OCI-LY3 (cell line): ENCODE results near the gene INPP5E.

Experiments used
- H2AFZ ChIP-seq: fragments of 200-600, 300-600 bp; shearing (Covaris generic); 2 replicates; pipeline ENCODE4 v1.6.0; 2014; ENCODE audit warnings: antibody characterized with exemption, low read depth, low read length
- H3K27ac ChIP-seq: fragments of 200-600, 300-600 bp; sonication (generic); 2 replicates; pipeline ENCODE4 v1.5.1; 2014; ENCODE audit warnings: mild to moderate bottlenecking, low read length, moderate library complexity, mixed read lengths
- H3K27me3 ChIP-seq: fragments of 200-600, 300-600 bp; sonication (generic); 2 replicates; pipeline ENCODE4 v1.6.1; 2014; ENCODE audit warnings: low read depth, low read length, mixed read lengths
- H3K36me3 ChIP-seq: fragments of 200-600, 300-600 bp; sonication (generic); replicated peaks from 2 replicates; pipeline ENCODE3; 2014; ENCODE audit warnings: low read depth, low read length, mixed read lengths
- H3K4me1 ChIP-seq: fragments of 300-600, 200-600 bp; sonication (generic); 2 replicates; pipeline ENCODE4 v1.6.1; 2014; ENCODE audit warnings: low read length, mixed read lengths
- H3K4me2 ChIP-seq: fragments of 200-600, 300-600 bp; sonication (generic); 2 replicates; pipeline ENCODE4 v1.6.1; 2014; ENCODE audit warnings: low read length, mixed read lengths
- H3K4me3 ChIP-seq: fragments of 300-600, 200-600 bp; sonication (generic); 2 replicates; pipeline ENCODE4 v1.5.1; 2014; ENCODE audit warnings: antibody characterized with exemption, mild to moderate bottlenecking, low read length, moderate library complexity
- H3K79me2 ChIP-seq: fragments of 300-600, 200-600 bp; shearing (Covaris generic); 2 replicates; pipeline ENCODE4 v1.6.1; 2014; ENCODE audit warnings: mild to moderate bottlenecking, low read length, mixed read lengths
- H3K9ac ChIP-seq: fragments of 300-600, 200-600 bp; shearing (Covaris generic); 2 replicates; pipeline ENCODE4 v1.6.0; 2014; ENCODE audit warnings: mild to moderate bottlenecking, low read length, moderate library complexity
- H3K9me3 ChIP-seq: fragments of 200-600, 300-600 bp; shearing (Covaris generic); 2 replicates; pipeline ENCODE4 v1.6.1; 2014; ENCODE audit warnings: low read length, mixed read lengths; ENCODE audit not compliant: insufficient read depth
- H4K20me1 ChIP-seq: fragments of 200-600, 300-600 bp; sonication (generic); 2 replicates; pipeline ENCODE4 v1.6.1; 2016; ENCODE audit warnings: low read length, mixed read lengths; ENCODE audit not compliant: insufficient read depth
- EZH2phosphoT487 ChIP-seq: fragments of 200-600 bp; shearing (Covaris generic); IDR thresholded peaks from 2 replicates; pipeline ENCODE4 v1.6.1; 2018; ENCODE audit warnings: antibody characterized with exemption, mixed run types, low read depth
- TF ChIP-seq, protein P1 (sequence below): fragments of 200-600, 300-600 bp; sonication (generic); IDR thresholded peaks from 2 replicates; pipeline ENCODE4 v1.5.1; 2014; ENCODE audit warnings: antibody characterized with exemption, low read length, low read depth

INPP5E gene

DNA sequence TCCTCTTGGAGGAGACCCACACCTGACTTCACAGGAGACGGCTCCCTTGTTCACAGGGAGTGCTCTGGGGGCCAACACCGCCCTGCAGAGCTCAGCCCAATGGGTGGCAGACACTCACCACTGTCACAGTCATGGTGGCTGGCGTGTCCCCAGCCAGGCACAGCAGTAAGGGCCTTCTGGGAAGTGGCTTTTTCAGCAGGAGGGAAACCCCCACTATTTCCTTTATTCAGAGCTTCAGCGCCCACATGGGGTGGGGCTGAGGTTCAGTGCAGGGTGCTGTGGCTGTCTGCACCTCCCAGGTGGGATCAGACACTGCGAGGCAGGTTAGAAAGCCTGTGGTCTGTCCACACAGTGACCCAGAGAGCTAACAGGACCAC, 36.1 kb downstream of the INPP5E start:
- TF ChIP-seq, protein P1, sequence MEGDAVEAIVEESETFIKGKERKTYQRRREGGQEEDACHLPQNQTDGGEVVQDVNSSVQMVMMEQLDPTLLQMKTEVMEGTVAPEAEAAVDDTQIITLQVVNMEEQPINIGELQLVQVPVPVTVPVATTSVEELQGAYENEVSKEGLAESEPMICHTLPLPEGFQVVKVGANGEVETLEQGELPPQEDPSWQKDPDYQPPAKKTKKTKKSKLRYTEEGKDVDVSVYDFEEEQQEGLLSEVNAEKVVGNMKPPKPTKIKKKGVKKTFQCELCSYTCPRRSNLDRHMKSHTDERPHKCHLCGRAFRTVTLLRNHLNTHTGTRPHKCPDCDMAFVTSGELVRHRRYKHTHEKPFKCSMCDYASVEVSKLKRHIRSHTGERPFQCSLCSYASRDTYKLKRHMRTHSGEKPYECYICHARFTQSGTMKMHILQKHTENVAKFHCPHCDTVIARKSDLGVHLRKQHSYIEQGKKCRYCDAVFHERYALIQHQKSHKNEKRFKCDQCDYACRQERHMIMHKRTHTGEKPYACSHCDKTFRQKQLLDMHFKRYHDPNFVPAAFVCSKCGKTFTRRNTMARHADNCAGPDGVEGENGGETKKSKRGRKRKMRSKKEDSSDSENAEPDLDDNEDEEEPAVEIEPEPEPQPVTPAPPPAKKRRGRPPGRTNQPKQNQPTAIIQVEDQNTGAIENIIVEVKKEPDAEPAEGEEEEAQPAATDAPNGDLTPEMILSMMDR = no peak; the same call in 1 of the 2 replicates
- no peak for TF ChIP-seq EZH2phosphoT487
- H3K9me3 ChIP-seq = no peaks in the 10 kb centered on the region
- H3K4me2 ChIP-seq = peak overlapping the region; percentile 68
- H3K27ac ChIP-seq = peak overlapping the region; percentile 94
- peaks cover 54% of the 10 kb centered on the region for H3K4me1 ChIP-seq
- H3K9ac ChIP-seq = peak overlapping the region; percentile 65; the same call in 1 of the 2 replicates
- peak overlapping the region; percentile 66 for H3K4me3 ChIP-seq
- H2AFZ ChIP-seq = no peak overlapping the region
- no peaks in the 10 kb centered on the region for H3K27me3 ChIP-seq
- peaks cover 41% of the 10 kb centered on the region for H3K36me3 ChIP-seq
- H4K20me1 ChIP-seq = peaks cover 9% of the 10 kb centered on the region
- H3K79me2 ChIP-seq = peaks cover 49% of the 10 kb centered on the region

GRCh38 chr9:136402067-136402466, 37.6 kb downstream of the INPP5E start:
- Histone ChIP-seq H4K20me1 (peaks cover 13% of the 10 kb centered on the region), H2AFZ (no peak overlapping the region), H3K79me2 (peaks cover 49% of the 10 kb centered on the region), H3K9ac (no peak overlapping the region), H3K9me3 (no peaks in the 10 kb centered on the region), H3K4me2 (no peak overlapping the region), H3K4me3 (no peak overlapping the region), H3K36me3 (peaks cover 42% of the 10 kb centered on the region), H3K27me3 (no peaks in the 10 kb centered on the region), H3K4me1 (peaks cover 52% of the 10 kb centered on the region), H3K27ac (0 out of 2 replicates have a peak overlapping the region, but pooled peaks have one; percentile 94)
- TF ChIP-seq EZH2phosphoT487 = no peak
- TF ChIP-seq, protein P1 = no peak

DNA sequence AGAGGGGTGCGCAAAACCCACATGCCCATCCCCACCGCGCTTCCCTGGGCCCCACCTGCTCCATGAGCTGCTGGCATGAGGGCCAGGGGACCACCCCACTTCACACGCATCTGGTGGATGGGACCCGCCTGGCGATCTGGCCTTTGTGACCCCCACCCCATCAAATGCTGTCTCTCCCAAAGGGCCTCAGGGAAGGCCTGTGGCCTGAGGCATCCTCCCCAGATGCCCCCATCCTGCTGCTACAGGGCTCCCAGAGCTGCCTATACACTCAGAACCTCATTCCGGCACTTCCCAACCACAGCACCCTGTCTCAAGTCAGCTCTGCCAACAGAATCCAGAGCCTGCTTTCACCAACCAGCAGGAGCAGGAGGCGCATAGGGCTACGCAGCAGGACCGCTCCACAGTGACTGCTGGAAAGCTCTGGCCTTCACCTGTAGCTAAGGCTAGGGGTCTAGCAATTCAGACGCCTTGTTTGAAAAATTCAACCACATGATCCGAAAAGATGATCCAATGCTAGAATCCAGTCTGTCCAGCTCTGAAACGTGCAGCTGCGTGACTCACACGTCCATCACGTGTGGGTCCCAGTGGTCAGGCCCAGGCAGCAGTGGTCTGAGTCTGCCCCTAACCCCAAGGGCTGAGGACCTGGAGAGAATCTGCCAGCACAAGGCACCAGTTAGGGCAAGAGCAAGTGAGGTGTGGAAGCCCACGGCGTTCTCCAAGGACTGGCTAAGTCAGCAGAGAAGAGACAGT, 38.3 kb downstream of the INPP5E start:
- H3K9ac ChIP-seq = no peak overlapping the region
- peaks cover 13% of the 10 kb centered on the region for H4K20me1 ChIP-seq
- peaks cover 52% of the 10 kb centered on the region for H3K79me2 ChIP-seq
- H3K4me3 ChIP-seq = no peak overlapping the region
- no peak overlapping the region for H2AFZ ChIP-seq
- no peaks in the 10 kb centered on the region for H3K9me3 ChIP-seq
- H3K4me2 ChIP-seq = no peak overlapping the region
- H3K36me3 ChIP-seq = peaks cover 45% of the 10 kb centered on the region
- no peak overlapping the region for H3K27ac ChIP-seq
- peaks cover 48% of the 10 kb centered on the region for H3K4me1 ChIP-seq
- no peaks in the 10 kb centered on the region for H3K27me3 ChIP-seq
- no peak for TF ChIP-seq EZH2phosphoT487

DNA sequence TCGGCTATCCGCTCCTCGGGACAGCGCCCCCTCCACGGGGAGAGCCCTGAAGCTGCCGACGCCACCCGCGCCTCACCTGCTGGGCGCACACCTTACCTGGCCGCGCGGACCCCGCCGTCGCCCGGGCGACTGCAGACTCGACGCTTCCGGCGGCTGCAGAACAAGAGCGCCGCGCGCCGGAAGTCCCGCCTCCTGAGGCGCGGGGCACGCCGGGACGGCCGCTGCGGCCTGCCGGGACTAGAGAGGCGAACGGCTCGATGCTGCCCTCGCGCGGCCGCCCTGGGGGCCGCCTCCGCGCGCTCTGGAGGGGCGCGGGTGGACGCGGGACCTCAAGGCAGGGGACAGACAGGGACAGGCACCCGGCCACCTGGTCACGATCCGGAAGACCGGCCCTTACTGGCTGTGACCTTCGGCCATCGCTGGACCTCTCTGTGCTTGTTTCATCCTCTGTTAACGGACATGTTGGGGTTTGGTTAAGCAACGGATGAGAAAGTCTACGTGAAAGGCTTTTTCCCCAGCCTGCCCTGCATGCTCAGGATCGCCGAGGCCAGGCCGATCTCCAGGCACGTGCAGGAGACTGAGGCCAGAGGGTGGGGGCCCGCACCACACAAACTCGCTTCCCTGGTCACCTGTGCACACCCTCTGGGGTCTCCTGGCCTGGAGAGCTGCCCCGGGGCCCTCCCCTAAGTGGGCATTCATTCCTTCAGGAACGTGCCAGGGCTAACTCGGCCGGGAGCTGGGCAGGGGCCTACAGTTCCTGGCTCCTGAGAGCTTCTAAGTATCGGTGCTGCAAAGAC, 39.4 kb downstream of the INPP5E start, which contains the start of gene SNAPC4:
Gene SNAPC4, minus strand, starts transcription at position 133 of the 797 bp plus-strand sequence. CDS start 1,742 bp downstream, outside the sequence.
- peaks cover 48% of the 10 kb centered on the region for H3K36me3 ChIP-seq
- H3K9me3 ChIP-seq = no peaks in the 10 kb centered on the region
- no peaks in the 10 kb centered on the region for H3K27me3 ChIP-seq
- H3K79me2 ChIP-seq = peaks cover 58% of the 10 kb centered on the region
- peaks cover 13% of the 10 kb centered on the region for H4K20me1 ChIP-seq
- H2AFZ ChIP-seq = no peak within 1 kb of the TSS; the same call in 1 of the 2 replicates
- TF ChIP-seq EZH2phosphoT487 = no peak
- TF ChIP-seq, protein P1 = peak; percentile 82
- peak within 1 kb of the TSS; percentile 61 for H3K27ac ChIP-seq
- H3K4me3 ChIP-seq = peak within 1 kb of the TSS; percentile 92
- peak within 1 kb of the TSS; percentile 86 for H3K9ac ChIP-seq
- peak within 1 kb of the TSS; percentile 94 for H3K4me2 ChIP-seq
- H3K4me1 ChIP-seq = peaks cover 38% of the 10 kb centered on the region
